ENCODE data around the gene IGFALS.

- no peak for TF ChIP-seq CTCF (conservative IDR thresholded peaks at IDR 0.05)
- no peak for TF ChIP-seq EZH2 (IDR thresholded peaks at IDR 0.05; ENCODE audit: low read depth)
These were observed 28.5 kb downstream of the IGFALS start for GRCh38 chr16:1764971-1765370.
